ENCODE data around the gene TPM3. TPM values are rescaled to one million over a fixed set of nuclear protein-coding genes. Genes with fewer than 3 reads are reported as not detected.
A peak's percentile ranks its signal among the peaks of the same experiment; 100 is the strongest.

Gene TPM3
- polyA plus RNA-seq, 2 of the 4 experiments (the other 2 are of a cell fraction) = 510 to 618 TPM

GRCh38 chr1:154186177-154186576 lies 5.7 kb downstream of the TPM3 start:
- no peaks in the 10 kb centered on the region for H3K9me3 ChIP-seq
- POLR2A ChIA-PET = no interaction called here
- ATAC-seq (no peak), DNase-seq (ENCODE audit: low read depth in 1 of 2, low spot score in 1 of 2) (peak; percentile 36 to 68), FAIRE-seq (no peak)
- no peak overlapping the region for H3K4me3 ChIP-seq
- H3K4me1 ChIP-seq = peaks cover 22% of the 10 kb centered on the region
- TF ChIP-seq SMC3 (IDR thresholded peaks at IDR 0.05) = 0 out of 3 replicates have a peak, but pooled peaks have one; percentile 40
- no peak for TF ChIP-seq TFCP2L1 (CRISPR knock-in tag; IDR thresholded peaks at IDR 0.05)
- TF ChIP-seq RCOR1 (IDR thresholded peaks at IDR 0.05; ENCODE audit: low read depth, low read length) = no peak
- no peak for TF ChIP-seq KDM5A (IDR thresholded peaks at IDR 0.05)
- no peak for TF ChIP-seq RARB (CRISPR knock-in tag; IDR thresholded peaks at IDR 0.05)
- no peak for TF ChIP-seq PBX3 (IDR thresholded peaks at IDR 0.05)
- TF ChIP-seq CTCF (IDR thresholded peaks at IDR 0.05) = peak; percentile 51
- TF ChIP-seq RAD21 (conservative IDR thresholded peaks at IDR 0.05 in 1 of 2, IDR thresholded peaks at IDR 0.05 in 1 of 2) = peak; percentile 54 to 73
- CTCF ChIA-PET = no interaction called here
- H3K27ac ChIP-seq = no peak overlapping the region
- WGBS (ENCODE audit: missing lambda C conversion rate) = 0% methylated on average over 1 of the region's 1 CpG
- H3K4me2 ChIP-seq = no peak overlapping the region

GRCh38 chr1:154183046-154183915 lies 8.6 kb downstream of the TPM3 start:
- ChIA-PET CTCF (interaction anchor here (1.9 kb wide), 1 partner anchor 16 kb away, joined by 4 read pairs; no protein-coding TSS in a partner anchor), POLR2A (interaction anchor here (0.6 to 1.5 kb wide), 3 partner anchors 81 to 220 kb away, joined by 3 to 5 read pairs (median 4); partner anchors contain the start of gene SLC39A1)
- no peaks in the 10 kb centered on the region for H3K9me3 ChIP-seq
- FAIRE-seq (no peak), DNase-seq (ENCODE audit: low read depth in 1 of 2, low spot score in 1 of 2) (peak; percentile 99), ATAC-seq (peak; percentile 97)
- 13% methylated on average over 24 of the region's 41 CpGs for WGBS (ENCODE audit: missing lambda C conversion rate)
- peaks cover 51% of the 10 kb centered on the region for H3K4me1 ChIP-seq
- H3K4me3 ChIP-seq = peak overlapping the region; percentile 97
- peak overlapping the region; percentile 89 to 94 for H3K27ac ChIP-seq
- peak overlapping the region; percentile 98 for H3K4me2 ChIP-seq
- TF ChIP-seq ESRRA (IDR thresholded peaks at IDR 0.05; ENCODE audit: borderline replicate concordance, low read length) (no peak), CTCF (IDR thresholded peaks at IDR 0.05) (no peak), JUN (IDR thresholded peaks at IDR 0.05) (peak; percentile 85 to 90; a peak in 4 of 5 replicates), NPAS2 (CRISPR knock-in tag; IDR thresholded peaks at IDR 0.05; ENCODE audit: borderline replicate concordance) (no peak), POLR2A (IDR thresholded peaks at IDR 0.05; ENCODE audit: low read length) (peak; percentile 66), CHD2 (IDR thresholded peaks at IDR 0.05; ENCODE audit: low read length, partially characterized antibody) (no peak), RAD21 (conservative IDR thresholded peaks at IDR 0.05 in 1 of 2, IDR thresholded peaks at IDR 0.05 in 1 of 2) (no peak), NR3C1 (IDR thresholded peaks at IDR 0.05) (no peak), FOXS1 (CRISPR knock-in tag; IDR thresholded peaks at IDR 0.05) (no peak), ZC3H11A (IDR thresholded peaks at IDR 0.05) (0 out of 2 replicates have a peak, but pooled peaks have one; percentile 8), SMC3 (IDR thresholded peaks at IDR 0.05) (no peak), BCL3 (IDR thresholded peaks at IDR 0.05) (peak; percentile 89; the same call in 1 of the 3 replicates), MAFK (IDR thresholded peaks at IDR 0.05; ENCODE audit: partially characterized antibody) (no peak), BHLHE40 (IDR thresholded peaks at IDR 0.05; ENCODE audit: low read depth, low read length) (no peak), GATA3 (IDR thresholded peaks at IDR 0.05; ENCODE audit: borderline replicate concordance) (no peak), ZSCAN20 (CRISPR knock-in tag; IDR thresholded peaks at IDR 0.05) (no peak), CBX2 (IDR thresholded peaks at IDR 0.05; ENCODE audit: borderline replicate concordance, low read depth) (no peak), HOXB13 (CRISPR knock-in tag; IDR thresholded peaks at IDR 0.05; ENCODE audit: low read depth) (no peak), ATOH8 (CRISPR knock-in tag; IDR thresholded peaks at IDR 0.05; ENCODE audit: low read depth) (no peak), KDM1A (IDR thresholded peaks at IDR 0.05; ENCODE audit: low read depth) (no peak), HES2 (IDR thresholded peaks at IDR 0.05) (no peak), RFX5 (IDR thresholded peaks at IDR 0.05) (peak; percentile 74; the same call in 1 of the 2 replicates), HOXB5 (CRISPR knock-in tag; IDR thresholded peaks at IDR 0.05) (no peak)
